Panc1 (cell line): ENCODE measurements around the gene FOLR3.

ENCODE experiments used
- CTCF ChIP-seq: fragments of 450-650 bp; IDR thresholded peaks from 2 replicates; pipeline ENCODE4 v1.5.1; 2017; ENCODE audit warnings: mild to moderate bottlenecking
- POLR2AphosphoS5 ChIP-seq: IDR thresholded peaks from 2 replicates; pipeline ENCODE4 v1.6.1; 2012; ENCODE audit warnings: mild to moderate bottlenecking, low read depth, low read length, moderate library complexity
- REST ChIP-seq, 2 experiments: IDR thresholded peaks; 2 replicates each; pipeline ENCODE4 v1.6.1; 2011 to 2012; ENCODE audit warnings: low read depth in 2 of 2, control low read depth in 1 of 2, low read length in 1 of 2, mild to moderate bottlenecking in 1 of 2, moderate library complexity in 1 of 2; ENCODE audit not compliant: insufficient read depth in 1 of 2
- SIN3A ChIP-seq: IDR thresholded peaks from 2 replicates; pipeline ENCODE4 v1.6.1; 2012; ENCODE audit warnings: low read depth, mild to moderate bottlenecking, low read length, moderate library complexity, borderline replicate concordance; ENCODE audit not compliant: insufficient read depth

- TF ChIP-seq CTCF (no peak), POLR2AphosphoS5 (no peak), REST (IDR thresholded peaks at IDR 0.05; ENCODE audit: insufficient read depth in 1 of 2, low read depth in 2 of 2, low read length in 1 of 2) (no peak), SIN3A (no peak)
Measured at GRCh38 chr11:72129381-72129780, 6.1 kb upstream of the FOLR3 start.
